SIG-M5 (cell line): ENCODE measurements around the gene MED12L.

Source experiments
- DNase-seq: peaks from one replicate; lab custom pipeline; 2025; lab: John Stamatoyannopoulos, UW

The MED12L gene

DNA sequence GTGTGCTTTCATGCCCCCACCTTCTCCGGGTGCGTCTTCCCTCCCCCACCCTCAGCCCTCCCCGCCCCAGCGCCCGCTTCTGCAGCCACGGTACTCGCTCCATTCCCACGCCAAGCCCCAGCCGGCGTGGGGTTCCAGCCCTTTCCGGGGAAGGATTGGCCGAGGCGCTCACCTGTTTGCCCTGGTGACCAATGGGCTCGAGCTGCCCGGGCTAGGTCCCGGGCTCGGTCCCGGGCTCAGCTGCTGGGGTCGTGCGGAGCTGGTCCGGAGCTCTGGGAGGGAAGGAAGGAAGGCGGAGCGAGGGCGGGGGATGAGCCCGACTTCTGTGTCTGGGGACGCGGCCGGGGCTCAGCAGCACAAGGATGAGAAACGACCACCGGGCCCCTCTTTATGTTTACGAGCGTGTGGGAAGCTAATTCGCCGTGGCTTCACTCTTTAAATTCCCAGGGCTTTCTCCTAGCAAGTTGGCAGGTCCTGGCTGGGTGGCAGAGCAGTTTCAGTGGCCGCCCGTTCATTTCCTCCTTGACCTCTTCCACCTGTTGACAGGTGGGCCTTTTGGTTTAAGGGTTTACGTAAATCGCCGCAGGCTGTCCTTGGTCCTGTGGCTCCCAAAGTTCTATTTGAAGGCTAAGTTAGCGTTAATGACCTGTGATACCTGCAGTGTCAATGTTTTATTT lies 375.4 kb downstream of the MED12L start, which contains the start of gene IGSF10:
Gene IGSF10, minus strand, starts transcription at position 288 of the 677 bp plus-strand sequence. CDS start 2,352 bp downstream, outside the sequence.
- no peak for DNase-seq

DNA sequence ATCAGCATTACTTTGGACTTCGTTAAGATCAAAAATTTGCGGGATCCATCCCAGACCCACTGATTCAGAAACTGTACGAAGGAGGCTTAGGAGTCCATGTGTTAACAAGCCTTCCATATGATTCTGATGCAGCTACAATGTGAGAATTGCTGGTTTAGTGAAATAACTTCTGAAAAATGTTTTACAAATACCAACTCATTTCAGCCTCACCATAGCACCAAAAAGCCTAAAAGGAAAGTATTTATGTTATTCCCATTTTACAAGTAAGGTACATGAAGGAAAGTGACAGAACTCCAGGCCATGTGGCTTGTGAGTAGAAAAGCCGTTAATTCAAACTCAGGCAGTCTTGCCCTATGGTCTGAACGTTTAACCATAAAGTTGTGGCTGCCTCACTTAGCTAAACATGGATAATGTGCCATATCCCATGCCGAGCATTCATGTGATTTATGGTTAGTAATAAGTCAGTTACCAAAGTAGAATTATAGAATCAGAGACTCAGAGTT lies 376.9 kb downstream of the MED12L start:
- no peak for DNase-seq

DNA sequence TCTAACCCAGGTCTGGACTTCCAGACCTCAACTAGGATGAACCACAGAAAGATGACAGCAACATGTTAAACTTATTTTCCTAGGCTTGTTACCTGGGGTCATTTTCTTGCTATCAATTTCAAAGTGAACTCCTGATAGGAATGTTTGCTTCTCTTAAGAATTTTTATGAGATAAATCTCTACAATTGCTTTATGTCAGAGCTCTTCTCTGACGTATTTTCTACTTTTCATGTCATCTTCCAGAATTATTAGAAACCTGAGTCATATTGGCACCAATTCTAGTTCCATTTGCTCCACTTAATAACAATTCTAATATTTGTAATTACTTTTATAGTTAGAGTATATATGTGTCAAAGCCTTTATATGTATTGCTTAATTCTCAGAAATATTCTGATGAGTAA lies 377.5 kb downstream of the MED12L start:
- no peak for DNase-seq

DNA sequence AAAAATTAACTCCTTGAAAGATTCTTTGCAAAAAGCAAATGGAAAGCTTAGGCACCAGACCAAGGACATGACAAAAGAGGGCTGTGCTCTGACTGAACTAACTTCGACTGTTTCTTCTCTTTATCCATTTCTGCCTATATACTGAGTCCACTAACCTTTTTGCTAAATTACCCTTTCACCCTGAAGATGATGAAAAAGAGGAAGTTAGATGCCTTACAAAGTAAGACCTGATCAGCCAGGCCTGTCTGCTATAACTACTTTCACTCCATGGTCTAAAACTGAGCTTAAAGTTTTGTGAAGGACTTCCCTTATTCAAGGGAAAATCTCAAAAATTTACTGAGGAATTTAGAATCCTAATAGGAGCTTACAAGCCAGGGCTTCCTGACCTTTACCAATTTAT lies 381.6 kb downstream of the MED12L start:
- DNase-seq, result no peak

DNA sequence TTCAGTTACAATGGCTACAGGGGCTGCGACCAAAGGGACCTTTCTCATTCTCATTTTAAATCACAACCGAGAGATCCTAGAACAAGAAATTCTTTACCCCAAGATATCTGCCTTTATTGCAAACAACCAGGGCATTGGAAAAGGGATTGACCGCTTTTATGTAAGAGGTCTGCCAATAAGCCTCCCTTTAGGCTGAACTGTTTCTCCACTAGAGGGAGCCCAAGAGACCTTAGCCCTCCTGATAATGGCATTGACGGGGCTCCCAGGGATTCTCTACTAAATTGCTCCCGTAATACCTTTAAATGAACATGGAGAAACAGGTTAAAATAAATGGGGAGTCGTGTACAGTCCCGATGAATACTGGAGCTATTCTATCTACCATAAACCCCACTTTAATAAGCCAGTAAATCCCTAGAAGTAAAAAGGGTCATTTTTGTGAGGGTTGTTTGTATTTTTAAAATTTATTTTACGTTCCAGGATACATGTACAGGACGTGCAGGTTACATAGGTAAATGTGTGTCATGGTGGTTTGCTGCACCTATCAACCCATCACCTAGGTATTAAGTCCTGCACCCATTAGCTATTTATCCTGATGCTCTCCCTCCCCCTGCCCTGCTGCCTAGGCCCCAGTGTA lies 382.9 kb downstream of the MED12L start:
- DNase-seq, result no peak

DNA sequence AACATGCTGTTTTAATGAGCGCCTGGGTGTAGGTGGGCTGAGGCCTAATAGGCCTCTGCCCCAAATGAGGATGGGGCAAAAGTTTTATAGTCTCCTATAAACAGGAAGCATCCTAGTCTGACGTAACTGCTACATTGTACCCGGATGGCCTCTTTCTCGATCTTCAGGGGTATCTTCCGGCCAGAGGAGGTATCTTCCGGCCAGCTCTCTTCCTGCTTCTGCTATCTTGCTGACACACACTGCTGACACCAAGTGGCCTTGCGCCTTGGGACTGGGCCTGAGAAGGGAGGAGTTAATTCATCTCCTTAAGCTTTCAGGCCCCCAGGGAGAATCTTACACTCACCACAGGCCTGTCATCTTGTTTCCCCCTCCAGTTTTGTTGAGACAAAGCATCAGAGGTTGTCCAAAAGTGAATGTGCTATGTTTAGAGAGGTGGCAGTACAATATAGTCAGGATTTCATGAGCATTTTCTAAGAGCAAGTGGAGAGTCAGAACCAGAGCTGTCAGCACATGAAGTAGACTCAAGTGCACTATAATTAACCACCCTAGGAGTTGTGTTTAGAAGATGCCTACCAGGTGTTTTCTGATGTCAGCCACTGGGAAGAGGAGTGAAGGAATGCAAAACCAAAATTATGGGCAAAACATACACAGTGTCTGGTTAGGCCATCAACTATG lies 391.0 kb downstream of the MED12L start:
- DNase-seq, result no peak

DNA sequence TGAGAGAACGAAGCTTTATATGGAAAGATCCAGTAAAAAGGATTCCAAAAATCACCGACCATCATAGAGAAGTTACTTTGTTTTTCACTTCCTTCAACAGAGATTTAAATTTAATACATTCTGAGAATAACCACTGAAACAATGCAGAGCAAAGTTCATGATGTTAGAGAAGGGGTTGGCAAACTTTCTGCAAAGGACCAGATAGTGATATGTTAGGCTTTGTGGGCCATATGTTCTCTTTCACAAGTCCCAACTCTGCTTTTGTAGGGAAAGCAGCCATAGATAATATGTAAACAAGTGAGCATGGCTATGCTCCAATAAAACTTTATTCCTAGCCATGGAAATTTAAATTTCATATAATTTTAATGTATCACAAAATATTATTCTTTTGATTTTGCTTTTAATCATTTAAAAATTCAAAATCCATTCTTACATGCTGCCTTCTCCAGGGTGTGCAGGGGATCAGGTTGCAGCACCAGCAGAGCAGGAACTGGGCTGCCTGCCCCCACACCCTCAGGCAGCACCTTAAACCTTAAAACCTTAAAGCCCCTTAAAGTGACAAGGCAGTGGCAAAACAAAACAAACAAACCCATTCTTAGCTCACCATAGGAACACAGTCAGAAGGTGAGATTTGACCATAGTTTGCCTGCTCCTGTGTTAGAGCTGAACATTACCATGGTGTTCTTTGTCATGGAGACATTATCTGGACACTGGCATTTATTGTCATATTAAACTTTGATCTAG lies 392.3 kb downstream of the MED12L start:
- DNase-seq, result no peak

DNA sequence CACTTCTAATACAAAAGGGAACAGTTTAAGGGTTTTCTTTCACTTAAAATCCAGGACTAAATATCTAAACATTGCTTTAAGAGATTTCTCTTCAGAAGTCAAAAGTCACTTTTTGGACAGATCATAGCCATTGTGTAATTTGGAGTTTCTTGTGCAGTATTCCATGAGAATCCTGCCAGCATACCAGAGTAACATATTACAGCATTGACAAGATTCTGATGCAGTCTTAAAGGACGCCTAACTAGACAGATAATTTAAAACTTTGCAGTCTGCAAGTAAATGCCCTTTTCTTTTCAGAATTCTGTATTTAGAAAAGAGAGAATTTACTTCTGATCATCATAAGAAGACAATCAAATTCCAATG lies 392.9 kb downstream of the MED12L start:
- no peak for DNase-seq

DNA sequence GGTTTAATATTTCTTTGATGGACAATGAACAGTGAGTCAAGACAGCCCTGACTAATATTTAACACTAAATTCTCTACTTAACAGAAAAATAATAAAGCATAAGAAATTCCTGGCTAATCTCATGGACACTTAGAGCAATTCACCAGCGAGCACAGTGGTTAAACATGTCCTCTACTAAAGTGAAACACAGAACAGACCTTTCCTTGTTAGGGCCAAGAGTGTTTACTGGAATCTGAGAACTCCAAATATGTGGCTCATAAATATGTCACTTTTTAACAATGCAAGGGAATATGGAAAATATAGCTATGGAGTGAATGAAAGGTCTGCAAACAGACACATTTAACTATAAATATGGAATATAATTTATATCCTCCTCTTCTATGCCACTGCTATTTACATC lies 394.0 kb downstream of the MED12L start:
- DNase-seq, result no peak

DNA sequence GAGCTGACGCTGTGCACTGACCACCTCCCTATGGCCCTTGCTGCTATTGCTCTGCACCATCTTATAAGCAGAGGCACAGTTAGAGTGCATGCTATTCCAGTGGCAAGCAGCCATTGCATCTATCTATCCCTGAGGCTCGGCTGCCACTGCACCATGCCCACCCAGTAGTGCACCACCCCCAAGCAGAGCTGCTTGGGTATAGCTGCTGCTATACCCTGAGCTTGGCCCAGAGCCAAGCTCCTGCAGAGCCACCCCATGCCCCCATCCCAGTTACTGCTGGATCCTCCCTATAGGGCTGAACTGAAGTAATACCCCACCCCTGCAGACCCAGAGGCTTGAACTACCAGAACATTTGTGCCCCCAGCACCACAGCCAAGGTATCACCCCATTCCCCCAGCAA lies 395.0 kb downstream of the MED12L start:
- no peak for DNase-seq

DNA sequence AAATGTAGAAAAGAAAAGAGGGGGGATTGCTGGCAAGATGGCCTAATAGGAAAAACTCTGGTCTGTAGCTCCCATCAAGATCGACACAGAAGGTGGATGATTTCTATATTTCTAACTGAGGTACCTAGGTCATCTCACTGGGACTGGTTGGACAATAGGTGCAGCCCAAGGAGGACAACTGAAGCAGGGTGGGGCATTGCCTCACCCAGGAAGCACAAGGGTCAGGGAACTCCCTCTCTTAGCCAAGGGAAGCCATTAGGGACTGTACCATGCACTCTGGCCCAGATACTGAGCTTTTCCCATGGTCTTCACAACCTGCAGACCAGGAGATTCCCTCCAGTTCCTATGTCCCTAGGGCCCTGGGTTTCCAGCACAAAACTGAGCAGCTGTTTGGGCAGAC lies 398.0 kb downstream of the MED12L start:
- DNase-seq, result no peak

DNA sequence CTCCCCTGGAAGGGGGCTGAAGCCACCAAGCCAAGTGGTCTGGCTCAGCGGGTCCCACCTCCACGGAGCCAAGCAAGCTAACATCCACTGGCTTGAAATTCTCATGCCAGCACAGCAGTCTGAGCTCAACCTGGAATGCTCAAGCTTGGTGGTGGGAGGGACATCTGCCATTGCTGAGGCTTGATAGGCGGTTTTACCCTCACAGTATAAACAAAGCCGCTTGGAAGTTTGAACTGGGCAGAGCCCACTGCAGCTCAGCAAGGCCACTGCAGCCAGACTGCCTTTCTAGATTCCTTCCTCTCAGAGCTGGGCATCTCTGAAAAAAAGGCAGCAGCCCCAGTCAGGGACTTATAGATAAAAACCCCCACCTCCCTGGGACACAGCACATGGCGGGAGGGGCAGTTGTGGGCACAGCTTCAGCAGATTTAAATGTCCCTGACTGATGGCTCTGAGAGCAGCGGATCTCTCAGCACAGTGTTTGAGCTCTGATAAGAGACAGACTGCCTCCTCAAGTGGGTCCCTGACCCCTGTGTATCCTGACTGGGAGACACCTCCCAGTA lies 398.6 kb downstream of the MED12L start:
- no peak for DNase-seq
